Body of pancreas (tissue), 4 donors: ENCODE measurements around the gene COL4A5.

Experiments
- POLR2A ChIP-seq, 3 donors: fragments of 450-650 bp; IDR thresholded peaks; one replicate each; pipeline ENCODE4 v1.6.1; 2016; ENCODE audit warnings: antibody characterized with exemption in 3 of 3, mild to moderate bottlenecking in 2 of 3
- TF ChIP-seq, protein P1 (sequence below), 7 experiments: fragments of 450-650 bp in 4 of 7; fragments of 200-600 bp in 3 of 7; sonication (generic) in 3 of 7; IDR thresholded peaks; one replicate each; pipeline ENCODE4 v1.5.1; 2016 to 2019; ENCODE audit warnings: antibody characterized with exemption in 7 of 7

DNA sequence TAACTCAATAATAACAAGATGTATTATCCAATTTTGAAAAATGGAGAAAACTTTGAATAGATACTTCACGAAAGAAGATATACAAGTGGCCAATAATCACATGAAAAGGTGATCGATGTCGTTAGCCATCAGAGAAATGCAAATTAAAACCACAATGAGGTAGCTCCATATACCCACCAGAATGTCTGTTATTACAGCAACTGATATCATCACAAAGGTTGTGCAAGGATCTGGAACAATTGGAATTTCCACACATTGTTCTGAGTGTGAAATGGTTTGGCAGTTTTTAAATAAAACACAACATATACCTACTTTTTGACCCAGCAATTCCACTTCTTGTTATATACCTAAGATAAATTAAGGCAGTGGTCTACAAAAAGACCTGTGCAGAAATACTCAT is 225.1 kb downstream of the COL4A5 start:
- TF ChIP-seq, protein P1, sequence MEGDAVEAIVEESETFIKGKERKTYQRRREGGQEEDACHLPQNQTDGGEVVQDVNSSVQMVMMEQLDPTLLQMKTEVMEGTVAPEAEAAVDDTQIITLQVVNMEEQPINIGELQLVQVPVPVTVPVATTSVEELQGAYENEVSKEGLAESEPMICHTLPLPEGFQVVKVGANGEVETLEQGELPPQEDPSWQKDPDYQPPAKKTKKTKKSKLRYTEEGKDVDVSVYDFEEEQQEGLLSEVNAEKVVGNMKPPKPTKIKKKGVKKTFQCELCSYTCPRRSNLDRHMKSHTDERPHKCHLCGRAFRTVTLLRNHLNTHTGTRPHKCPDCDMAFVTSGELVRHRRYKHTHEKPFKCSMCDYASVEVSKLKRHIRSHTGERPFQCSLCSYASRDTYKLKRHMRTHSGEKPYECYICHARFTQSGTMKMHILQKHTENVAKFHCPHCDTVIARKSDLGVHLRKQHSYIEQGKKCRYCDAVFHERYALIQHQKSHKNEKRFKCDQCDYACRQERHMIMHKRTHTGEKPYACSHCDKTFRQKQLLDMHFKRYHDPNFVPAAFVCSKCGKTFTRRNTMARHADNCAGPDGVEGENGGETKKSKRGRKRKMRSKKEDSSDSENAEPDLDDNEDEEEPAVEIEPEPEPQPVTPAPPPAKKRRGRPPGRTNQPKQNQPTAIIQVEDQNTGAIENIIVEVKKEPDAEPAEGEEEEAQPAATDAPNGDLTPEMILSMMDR (IDR thresholded peaks at IDR 0.05): no peak
- no peak for TF ChIP-seq POLR2A (IDR thresholded peaks at IDR 0.05)
